WTC11 (cell line): ENCODE measurements around the gene HNRNPAB.

Source experiments
- MXD4 ChIP-seq: fragments of 250-450 bp; sonication (Bioruptor Pico); IDR thresholded peaks from 2 replicates; pipeline ENCODE4 v1.8.0; 2021; ENCODE audit warnings: mild to moderate bottlenecking, moderate library complexity, borderline replicate concordance
- NR2C2 ChIP-seq: sonication (generic); formaldehyde crosslinking; IDR thresholded peaks from 2 replicates; pipeline ENCODE4 v1.8.0; 2022; ENCODE audit warnings: mild to moderate bottlenecking, missing genetic modification reagents
- TF ChIP-seq, protein P1 (sequence below): sonication (generic); formaldehyde crosslinking; IDR thresholded peaks from 2 replicates; pipeline ENCODE4 v1.8.1; 2022; ENCODE audit warnings: low read depth, missing genetic modification reagents, borderline replicate concordance
- TF ChIP-seq, protein P2 (sequence below): sonication (generic); formaldehyde crosslinking; IDR thresholded peaks from 2 replicates; pipeline ENCODE4 v1.8.1; 2023; ENCODE audit warnings: mild to moderate bottlenecking, missing genetic modification reagents, moderate library complexity
- TF ChIP-seq, protein P3 (sequence below): fragments of 200-600 bp; IDR thresholded peaks from 2 replicates; pipeline ENCODE4 v1.8.0; 2022; ENCODE audit warnings: antibody characterized with exemption
- TF ChIP-seq, protein P4 (sequence below): sonication (generic); formaldehyde crosslinking; IDR thresholded peaks from 2 replicates; pipeline ENCODE4 v1.8.0; 2023; ENCODE audit warnings: missing genetic modification reagents

DNA sequence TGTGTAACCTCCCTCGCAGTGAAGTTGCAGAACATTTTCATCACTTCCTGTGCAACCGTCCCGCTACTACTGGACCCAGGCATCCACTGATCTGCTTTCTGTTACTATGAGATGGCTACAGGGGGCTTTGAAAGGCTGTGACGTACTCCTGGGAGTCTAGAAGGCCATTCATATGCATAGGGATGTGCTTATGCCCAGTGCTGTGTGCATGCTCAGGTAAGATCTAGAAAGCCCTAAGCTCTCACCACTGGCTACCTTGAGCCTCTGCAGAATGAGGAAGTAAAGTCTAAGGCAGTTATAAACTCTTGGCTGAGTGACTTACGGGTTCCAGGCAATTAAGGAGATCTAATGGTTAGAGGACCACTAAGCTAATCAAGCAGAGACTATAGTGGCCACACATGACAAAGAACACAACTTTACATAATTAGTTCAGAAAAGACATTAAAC, 11.8 kb downstream of the HNRNPAB start:
- TF ChIP-seq, protein P1, sequence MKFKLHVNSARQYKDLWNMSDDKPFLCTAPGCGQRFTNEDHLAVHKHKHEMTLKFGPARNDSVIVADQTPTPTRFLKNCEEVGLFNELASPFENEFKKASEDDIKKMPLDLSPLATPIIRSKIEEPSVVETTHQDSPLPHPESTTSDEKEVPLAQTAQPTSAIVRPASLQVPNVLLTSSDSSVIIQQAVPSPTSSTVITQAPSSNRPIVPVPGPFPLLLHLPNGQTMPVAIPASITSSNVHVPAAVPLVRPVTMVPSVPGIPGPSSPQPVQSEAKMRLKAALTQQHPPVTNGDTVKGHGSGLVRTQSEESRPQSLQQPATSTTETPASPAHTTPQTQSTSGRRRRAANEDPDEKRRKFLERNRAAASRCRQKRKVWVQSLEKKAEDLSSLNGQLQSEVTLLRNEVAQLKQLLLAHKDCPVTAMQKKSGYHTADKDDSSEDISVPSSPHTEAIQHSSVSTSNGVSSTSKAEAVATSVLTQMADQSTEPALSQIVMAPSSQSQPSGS = no peak
- TF ChIP-seq, protein P2, sequence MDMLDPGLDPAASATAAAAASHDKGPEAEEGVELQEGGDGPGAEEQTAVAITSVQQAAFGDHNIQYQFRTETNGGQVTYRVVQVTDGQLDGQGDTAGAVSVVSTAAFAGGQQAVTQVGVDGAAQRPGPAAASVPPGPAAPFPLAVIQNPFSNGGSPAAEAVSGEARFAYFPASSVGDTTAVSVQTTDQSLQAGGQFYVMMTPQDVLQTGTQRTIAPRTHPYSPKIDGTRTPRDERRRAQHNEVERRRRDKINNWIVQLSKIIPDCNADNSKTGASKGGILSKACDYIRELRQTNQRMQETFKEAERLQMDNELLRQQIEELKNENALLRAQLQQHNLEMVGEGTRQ (CRISPR knock-in tag) = no peak
- TF ChIP-seq, protein P3, sequence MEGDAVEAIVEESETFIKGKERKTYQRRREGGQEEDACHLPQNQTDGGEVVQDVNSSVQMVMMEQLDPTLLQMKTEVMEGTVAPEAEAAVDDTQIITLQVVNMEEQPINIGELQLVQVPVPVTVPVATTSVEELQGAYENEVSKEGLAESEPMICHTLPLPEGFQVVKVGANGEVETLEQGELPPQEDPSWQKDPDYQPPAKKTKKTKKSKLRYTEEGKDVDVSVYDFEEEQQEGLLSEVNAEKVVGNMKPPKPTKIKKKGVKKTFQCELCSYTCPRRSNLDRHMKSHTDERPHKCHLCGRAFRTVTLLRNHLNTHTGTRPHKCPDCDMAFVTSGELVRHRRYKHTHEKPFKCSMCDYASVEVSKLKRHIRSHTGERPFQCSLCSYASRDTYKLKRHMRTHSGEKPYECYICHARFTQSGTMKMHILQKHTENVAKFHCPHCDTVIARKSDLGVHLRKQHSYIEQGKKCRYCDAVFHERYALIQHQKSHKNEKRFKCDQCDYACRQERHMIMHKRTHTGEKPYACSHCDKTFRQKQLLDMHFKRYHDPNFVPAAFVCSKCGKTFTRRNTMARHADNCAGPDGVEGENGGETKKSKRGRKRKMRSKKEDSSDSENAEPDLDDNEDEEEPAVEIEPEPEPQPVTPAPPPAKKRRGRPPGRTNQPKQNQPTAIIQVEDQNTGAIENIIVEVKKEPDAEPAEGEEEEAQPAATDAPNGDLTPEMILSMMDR = no peak
- TF ChIP-seq MXD4 (CRISPR knock-in tag) (no peak), NR2C2 (CRISPR knock-in tag) (no peak)
- TF ChIP-seq, protein P4, sequence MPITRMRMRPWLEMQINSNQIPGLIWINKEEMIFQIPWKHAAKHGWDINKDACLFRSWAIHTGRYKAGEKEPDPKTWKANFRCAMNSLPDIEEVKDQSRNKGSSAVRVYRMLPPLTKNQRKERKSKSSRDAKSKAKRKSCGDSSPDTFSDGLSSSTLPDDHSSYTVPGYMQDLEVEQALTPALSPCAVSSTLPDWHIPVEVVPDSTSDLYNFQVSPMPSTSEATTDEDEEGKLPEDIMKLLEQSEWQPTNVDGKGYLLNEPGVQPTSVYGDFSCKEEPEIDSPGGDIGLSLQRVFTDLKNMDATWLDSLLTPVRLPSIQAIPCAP (CRISPR knock-in tag) = no peak
